NCI-H1930 (cell line): ENCODE data around the gene LIPE.

ENCODE experiments used
- DNase-seq, 2 experiments: peaks; one replicate each; lab custom pipeline; 2025; lab: John Stamatoyannopoulos, UW

Gene LIPE

DNA sequence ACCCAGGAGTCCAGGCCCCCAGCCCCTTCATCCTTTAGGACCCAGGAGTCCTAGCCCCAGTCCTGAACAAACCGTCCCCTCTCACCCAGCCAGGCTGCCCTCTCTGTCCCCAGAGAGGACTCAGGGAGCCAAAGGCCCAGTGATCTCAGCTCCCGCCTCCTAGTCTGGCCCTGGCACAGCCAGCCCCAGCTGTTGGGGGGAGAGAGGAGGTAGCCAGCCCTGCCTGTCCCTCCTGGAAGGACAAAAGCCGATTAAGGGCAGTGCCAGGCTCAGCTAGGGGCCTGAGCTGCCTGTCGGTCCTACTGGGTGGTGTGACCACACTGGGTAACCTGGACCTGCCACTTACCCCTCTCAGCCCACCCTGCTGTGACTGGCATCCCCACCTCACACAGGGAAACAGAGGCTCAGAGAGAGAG lies 14.5 kb downstream of the LIPE start:
- no peak for DNase-seq

DNA sequence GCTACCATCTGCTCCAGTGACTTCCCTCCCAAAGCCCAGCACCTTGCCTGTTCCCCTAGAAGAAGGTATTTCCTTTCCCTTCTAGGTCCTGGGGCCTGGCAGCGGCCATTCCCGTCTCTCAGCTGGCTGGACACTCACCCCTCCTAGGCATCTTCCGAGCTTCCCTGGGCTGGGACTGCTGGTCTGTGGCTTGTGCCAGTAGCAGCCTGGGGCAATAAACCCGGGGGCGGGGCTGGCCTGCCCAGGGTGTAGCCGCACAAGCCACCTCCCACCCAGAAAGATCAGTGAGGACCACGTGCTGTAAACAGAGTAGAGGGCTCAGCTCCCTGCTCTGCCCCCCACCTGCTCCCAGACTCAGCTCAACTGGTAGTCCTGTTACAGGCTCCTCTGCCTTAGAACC lies 15.0 kb downstream of the LIPE start:
- no peak for DNase-seq

DNA sequence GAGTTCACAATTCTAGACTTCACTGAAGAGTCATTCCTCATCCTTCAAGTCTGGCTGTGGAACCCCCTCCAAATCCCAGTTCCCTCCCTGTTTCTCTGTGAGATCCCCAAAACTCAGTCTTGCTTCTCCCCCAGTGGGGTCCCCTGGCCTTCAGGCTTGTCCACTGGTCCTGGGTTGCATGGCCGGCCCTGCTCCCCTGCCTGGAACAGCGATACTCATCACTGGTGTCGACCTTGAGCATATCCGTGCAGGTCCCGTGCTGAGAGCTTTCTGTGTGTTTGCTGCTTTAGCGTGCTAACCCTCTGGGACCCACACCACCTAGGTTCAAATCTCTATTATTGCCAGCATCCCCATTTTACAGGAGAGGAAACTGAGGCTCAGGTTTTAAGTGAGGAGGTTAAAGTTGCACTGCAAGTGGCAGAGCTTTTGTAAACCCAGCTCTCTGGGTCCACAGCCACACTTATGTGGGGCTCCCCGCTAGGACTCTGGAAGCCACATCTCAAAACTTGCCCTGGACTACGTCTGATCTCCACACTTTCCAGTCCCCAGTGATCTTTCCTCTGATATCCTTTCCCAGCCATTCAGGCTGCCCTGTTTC lies 15.5 kb downstream of the LIPE start:
- DNase-seq, result no peak

DNA sequence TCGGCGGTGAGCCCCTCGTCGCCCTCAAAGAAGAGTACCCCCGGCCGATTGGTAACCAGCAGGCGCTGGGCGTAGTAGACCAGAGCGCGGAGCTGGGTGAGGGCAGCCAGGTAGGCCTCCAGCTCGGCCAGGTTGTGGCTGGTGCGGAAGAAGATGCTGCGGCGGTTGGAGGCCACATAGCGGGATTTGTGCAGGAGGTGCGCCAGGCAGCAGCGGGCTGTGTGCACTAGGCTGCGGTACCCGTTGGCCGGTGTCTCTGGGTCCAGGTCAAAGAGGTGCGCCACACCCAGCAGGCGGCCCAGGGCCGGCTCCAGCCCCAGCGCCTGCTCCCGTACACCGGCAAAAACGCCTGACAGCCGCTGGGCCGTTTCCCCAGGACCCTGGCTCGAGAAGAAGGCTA lies 16.8 kb downstream of the LIPE start:
- DNase-seq, result no peak

DNA sequence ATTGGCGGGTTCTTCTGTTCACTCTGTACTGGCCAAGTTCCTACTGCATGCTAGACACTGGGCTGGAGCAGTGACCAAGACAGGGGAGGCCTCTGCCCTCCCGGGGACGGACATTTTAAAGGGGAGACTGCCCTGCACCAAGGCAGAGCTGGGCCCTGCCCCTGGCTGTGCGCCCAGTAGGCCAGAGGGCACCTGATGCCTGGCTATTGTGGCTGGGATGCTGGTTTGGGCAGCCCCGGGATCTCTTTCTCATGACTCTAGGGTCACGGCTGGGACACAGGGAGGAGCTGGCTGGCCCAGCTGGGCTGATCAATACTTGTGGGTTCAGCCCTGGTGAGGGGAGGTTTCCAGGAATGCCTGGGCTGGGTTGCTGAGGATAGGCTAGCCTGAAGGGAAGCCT lies 17.7 kb downstream of the LIPE start:
- no peak for DNase-seq

DNA sequence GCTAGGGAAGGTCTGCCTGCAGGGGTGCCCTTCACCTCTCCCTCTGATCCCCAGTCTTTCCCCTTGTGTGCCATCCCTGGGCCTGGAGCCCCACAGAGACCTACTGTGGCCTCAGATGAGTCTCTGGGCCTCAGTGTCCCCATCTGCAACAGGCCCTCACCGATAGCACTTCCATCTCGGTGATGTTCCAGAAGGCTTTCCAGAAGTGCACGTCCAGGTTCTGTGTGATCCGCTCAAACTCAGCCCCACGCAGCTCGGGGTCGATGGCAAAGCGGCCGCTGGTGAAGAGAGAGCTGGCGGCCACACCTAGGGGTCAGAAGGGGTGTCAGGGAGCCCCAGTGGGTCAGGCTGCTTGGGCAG lies 19.4 kb downstream of the LIPE start:
- DNase-seq, result no peak

DNA sequence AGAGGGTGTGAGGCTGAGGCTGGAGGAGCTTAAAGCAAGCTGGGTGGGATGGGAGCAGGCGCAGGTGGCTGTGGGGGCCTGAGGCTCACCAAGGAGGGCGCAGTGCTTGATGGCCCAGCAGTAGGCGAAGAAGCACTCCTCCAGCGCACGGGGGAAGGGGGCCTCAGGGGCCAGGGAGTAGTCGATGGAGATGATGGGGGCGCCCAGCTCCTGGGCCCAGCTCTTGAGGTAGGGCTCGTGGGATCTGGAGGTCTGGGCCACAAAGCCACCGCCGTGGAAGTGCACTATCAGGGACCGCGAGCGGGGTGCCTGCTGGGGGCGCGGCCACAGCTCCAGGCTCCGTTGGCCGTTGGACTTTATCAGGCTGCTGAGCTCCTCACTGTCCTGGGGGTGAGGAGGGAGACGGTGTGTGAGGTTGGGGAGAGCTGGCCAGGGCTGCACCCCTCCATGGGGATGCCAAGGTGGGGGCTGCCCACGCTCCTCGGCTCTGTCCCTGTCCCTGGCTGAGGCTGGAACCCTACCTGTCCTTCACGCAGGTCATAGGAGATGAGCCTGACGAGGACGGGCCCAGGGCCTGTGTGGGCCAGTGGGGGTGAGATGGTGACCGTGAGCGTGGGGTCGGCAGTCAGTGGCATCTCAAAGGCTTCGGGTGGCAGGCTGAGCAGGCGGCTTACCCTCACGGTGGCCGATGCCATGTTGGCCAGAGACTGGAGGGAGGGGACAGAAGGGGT lies 19.9 kb downstream of the LIPE start:
- no peak for DNase-seq

DNA sequence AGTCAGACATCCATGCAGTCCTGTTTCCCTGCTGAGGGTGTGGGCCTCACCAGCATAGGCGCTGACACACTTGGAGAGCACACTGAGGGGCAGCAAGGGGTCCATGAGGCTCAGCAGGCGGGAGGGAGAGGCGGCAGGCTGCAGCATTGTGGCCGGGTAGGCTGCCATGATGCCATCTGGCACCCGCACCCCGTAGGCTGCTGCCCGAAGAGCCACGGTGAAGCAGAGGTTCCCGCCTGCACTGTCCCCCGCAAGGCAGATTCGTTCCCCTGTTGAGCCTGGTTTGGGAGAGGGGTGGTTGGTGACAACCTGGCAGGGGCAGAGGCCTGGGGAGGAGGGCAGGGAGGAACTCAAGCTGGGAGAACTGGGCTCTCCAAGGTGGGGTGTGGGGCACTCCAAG lies 21.1 kb downstream of the LIPE start:
- no peak for DNase-seq

DNA sequence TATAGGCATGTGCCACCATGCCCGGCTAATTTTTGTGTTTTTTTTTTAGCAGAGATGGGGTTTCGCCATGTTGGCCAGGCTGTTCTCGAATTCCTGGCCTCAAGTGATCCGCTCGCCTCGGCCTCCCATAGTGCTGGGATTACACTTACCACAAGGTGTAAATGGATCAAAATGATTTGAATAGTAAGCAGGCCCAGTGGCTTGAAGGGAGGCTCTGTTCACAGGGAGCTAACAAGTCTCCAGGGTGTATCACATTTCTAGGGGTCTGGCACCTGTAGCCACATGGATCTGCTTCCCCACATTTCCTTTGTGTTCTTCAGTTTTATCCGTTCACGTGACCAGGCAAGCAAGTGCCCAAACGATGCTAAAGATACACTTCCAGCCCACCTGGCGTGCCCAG lies 23.6 kb downstream of the LIPE start:
- no peak for DNase-seq

DNA sequence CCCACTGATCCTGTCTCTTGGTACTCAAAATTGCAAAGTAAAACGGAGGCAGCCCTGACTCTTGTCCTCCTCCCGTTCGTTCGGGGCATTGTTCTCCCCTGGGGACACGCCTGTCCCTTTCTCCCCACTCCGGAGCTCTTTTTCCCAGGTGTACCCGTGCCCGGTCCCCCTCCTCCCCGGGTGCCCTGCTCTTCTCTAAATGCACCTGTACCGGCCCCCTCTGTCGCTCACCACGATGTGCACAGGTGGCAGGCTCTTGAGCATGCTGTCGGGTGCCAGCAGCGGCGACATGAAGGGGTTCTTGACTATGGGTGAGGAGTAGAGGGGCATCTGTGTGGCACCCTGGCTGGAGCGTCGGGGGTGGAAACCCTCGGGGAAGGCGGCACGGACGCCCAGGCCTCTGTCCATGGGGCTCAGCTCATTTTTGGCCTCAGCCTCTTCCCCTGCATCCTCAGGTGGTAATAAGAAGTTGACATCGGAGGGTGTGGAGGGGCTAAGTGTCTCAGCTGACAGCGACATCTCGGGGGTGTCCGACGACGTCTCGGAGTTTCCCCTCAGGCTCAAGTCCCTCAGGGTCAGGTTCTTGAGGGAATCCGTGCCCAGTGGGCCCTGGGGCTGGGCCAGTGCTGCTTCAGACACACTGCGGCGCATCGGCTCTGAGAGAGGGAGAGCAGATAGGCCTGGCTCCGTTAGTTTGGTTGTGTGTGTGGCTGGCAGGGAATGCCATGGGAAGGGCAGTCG lies 24.6 kb downstream of the LIPE start:
- DNase-seq, result no peak

DNA sequence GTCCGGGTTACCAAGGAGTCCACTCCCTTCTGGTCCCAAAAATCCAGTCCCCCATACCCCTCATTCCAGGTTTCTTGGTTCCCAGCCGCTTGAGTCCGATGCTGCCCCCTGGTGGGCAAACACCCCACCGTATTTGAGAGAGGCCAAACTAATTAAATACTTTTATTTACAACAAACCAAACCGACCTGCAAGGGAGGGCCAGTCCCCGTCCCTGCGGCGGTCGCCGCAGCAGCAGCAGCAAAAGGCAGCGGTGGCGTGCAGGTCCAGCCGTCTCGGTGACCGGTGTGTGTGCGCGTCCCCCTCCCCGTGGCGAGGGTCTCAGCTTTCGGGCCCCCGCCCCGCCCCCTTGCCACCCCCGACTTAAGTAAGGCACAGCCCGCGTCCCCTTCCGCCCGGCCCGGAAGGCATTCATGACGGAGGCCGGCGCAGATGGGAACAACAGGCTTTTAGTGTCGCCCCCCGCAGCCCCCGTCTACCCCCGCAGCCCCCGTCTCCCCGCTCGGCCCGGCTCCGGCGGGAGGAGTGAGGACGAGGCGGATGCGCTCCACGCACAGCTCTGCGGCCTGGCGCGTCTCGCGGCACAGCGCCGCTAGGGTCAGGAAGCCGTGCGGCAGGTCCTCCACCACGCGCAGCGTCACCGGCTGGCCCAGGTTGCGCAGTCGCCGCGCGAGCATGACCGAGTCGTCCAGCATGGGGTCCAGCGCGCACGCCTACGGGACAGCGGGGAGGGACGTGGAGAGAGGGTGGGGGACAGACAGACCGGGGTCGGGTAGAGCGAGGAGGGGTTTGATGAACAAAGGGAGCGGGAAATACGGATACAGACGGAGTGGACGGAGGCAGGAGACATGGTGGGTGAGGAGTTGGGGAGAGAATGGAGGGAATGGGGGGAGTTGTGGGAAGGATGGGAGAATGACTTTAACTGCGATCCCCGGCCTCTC lies 25.6 kb downstream of the LIPE start:
- DNase-seq, result peak; percentile 80 to 88

DNA sequence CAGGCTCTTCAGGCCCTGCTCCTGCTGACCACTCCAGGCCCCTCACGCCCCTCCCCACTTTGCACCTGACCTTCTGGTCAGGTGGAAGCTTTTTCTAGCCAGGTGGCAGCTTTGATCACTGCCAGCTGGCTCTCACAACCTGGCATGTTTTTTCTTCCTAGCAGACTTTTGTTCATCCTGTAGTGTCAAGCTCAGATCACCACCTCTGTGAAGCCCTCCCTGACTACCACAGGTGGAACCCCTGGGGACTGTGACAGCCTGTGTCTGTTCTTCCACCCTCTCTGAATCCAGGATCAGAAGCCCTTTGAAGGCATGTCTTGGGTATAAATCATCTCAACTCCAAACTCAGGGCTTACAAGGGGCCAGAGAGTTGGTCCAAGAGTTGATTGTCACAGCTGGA lies 26.8 kb downstream of the LIPE start:
- no peak for DNase-seq

DNA sequence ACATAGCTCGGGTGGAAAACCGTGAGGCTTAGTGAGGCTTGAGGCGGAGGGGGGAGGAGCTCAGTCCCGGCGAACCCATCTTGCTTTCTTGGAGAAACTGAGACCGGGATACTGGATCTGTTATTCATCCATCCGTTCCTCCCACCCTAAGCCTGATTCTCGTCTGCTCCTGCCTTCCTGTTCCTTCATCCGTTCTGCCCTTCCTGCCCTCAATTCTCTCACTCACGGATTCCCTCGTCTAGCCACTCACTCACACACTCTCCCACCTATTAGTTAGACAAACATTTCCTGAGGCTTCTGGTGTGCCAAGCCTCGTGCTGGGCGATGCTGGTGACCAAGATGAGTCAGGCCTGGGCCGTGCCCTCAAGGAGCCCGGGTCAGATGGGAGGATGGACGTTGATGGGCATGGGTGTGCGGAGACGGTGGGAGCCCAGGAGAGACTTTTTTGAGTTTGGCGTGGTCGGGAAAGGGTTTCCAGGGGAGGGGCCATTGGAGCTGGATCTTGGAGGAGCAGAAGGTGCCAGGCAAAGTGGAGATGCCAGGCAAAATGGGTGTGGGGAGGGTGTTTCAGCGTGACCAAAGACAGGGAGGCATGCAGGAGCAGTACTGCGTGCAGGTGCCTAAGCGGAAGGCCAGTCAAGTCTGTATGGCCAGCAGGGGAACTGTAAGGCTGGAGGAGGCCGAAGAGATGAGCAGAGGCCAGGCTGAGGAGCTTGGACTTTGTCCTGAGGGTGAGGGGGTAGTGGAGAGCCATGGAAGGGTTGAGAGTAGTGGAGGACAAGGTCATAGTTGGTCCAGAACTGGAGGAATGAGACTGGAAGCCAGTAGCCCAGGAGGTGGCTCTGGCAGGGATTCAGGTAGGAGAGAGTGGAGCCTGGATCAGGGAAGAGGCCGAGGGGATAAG lies 29.7 kb downstream of the LIPE start:
- DNase-seq, result no peak

DNA sequence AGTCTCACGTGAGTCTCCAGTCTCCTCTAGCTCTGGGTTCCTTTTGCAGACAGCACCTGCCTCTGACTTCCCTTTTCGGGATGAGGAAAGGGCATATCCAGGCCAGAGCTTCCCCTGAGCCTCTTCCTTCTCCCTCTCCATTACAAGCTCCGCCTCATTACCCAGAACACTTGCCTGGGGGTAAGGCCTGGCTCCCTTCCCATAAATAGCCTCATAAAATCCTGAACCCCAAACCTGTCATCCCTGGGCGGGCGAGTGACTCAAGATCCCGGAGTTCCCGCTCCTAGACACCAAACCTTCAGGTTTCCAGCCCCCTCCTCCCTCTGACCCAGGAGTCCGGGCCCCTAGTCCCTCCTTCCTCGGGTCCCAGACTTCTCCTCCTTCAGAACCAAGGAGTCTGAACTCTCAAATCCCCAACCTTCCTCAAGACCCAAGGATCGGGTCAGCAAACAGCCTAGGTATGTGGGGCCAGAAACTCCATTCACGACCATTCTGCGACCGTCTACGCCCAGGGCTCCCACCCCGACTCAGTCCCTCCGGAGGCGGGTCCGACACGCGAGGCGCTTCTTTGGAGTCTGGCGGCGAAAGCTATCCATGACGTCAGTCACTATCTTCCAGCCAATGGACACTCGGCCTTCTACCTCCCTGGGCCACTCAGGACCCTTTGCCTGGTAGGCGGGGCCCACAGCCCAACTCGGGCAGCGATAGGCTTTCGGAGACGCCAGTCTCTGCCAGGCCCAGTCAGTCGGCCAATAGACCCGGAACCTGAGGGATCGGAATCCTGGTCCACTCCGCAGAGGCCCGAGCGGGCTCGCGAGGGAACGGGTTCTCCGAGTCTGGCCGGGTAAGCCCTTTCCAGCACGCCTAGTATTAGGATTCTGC lies 30.6 kb downstream of the LIPE start:
- DNase-seq, result peak; percentile 99

DNA sequence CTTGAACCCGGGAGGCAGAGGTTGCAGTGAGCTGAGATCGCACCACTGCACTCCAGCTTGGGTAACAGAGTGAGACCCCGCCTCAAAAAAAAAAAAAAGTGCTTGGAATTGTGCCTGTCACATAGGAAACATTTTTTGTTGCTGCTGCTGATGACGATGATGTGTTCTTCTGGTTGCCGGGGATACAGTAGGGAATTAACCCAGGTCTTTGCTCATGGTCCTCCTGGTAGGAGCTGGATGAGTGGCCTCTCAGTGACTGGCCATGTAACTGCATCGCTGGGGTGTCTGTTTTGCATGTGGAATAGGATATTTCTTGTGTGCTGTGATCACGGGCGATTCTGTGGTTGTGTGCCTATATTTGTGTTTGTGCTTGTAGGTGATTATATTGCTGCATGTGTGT lies 32.4 kb downstream of the LIPE start:
- no peak for DNase-seq

DNA sequence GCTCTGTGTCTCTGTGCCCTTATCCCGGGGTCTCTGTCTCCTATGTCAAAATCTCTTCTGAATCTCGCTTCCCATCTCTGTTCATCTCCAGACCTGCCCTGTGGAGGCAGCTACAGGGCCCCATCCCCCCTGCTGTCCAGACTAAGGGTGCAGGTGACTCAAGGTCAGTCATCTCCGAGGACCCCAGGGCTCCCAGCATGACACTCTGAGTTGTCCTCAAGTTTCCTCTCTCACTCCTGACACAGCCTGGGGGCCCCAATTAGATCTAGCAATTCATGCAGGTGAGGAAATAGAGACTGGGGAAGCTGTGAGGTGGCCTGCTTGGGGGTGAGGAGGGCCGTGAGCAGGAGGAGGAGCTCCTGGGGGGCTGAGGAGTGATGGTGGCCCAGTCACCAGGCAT lies 35.0 kb downstream of the LIPE start:
- DNase-seq, result no peak

DNA sequence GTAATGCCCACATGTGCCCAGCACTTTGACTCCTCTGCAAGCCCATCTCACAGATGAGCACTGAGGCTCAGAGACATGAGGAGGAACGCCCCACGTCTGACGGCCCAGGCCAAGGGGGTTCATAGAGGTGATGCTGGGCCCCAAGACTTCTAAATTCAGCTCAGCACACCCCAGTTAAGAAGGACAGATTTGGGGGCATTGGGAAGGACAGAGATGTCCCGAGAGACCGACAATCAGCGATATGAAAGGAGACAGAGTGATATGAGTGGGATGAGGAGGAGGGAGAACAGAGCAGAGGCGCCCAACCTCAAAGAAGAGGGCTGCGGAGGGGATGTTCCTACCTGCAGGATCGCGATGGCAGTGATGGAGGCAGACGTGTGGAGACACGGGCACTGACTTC lies 37.3 kb downstream of the LIPE start, which contains the start of gene CNFN:
Gene CNFN (minus strand): TSS at position 399 of the 400 bp plus-strand sequence. CDS start 1,260 bp downstream, outside the sequence.
- no peak for DNase-seq

DNA sequence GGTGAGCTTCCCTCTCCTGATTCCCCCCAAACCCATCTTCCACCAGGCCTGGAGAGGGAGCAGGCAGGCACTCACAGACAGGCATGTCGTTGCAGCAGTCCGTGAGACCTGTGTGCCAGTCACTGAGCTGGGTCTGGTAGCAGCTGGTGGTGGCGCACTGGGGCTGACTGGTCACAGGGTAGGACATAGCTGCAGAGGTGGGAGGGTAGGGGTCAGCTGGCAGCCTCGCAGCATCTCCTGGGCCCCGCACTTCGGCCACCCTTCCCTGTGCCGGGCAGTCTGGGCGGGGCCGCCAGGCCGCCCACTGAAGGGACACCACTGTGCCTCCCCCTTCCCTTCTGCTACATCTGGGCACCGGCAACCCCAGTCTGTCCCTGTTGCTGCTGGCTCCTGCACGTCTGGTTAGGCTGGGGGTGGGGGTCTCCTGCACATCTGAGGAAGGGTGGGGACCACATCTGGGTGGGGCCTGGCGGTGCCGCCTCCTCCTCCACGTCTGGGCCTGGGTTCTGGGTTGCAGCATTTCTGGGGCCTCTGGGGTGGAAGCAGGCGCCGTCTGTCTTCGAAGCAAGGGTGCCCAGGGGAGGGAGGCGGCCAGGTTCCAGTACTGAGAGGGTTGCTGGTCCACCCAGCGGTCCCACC lies 38.2 kb downstream of the LIPE start:
- no peak for DNase-seq

DNA sequence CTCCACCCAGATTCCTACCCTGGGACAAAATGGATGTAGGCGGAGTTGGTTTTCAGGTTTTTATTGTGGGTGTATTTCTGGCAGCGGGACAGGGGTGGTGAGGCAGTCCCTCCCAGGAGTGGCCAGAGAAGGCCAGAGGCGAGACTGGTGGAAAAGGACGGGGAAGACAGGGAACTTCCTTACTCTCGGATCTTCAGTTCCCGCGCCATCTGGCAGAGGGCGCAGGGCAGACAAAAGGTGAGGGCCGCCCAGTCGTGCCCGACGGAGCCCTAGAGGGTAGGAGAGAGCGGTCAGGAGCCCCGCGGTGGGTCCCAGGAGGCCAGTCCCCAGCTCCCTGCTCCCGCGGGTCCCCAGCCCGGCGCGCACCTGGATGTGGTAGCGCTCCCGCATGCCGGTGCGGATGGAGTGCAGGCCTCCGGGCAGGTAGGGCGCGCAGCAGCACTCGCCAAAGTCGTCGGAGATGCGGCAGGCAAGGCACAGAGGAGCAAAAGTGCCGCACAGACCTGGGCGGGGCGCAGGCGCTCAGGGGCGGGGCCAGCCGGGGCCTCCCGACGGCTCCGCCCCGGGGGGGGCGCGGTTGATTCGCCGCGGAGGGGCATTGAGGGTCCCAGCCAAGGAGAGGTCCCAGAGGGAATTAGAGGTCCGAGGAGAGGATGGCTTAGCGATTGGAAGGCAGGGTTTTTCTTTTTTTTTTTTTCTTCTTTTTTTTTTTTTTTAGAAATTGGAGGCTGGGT lies 40.0 kb downstream of the LIPE start:
- peak; percentile 77 to 84 for DNase-seq
